ENCODE data around the gene WWOX.

DNA sequence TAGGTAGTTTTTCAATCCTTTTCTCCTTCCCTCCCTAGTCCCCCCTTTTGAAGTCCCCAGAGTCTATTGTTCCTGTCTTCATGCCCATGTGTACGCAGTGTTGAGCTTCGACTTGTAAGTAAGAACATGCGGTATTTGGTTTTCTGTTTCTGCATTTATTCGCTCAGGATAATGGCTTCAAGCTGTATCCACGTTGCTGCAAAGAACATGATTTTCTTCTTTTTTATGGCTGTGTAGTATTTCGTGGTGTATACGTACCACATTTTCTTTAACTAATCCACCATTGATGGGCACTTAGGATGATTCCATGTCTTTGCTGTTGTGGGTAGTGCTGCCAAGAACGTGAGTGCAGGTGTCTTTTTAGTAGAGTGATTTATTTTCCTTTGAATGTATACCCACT lies 651.2 kb downstream of the WWOX start:
- TF ChIP-seq ZC3H10 (CRISPR knock-in tag; IDR thresholded peaks at IDR 0.05): no peak
- TF ChIP-seq GLIS3 (CRISPR knock-in tag; IDR thresholded peaks at IDR 0.05): no peak
- TF ChIP-seq, protein P1, sequence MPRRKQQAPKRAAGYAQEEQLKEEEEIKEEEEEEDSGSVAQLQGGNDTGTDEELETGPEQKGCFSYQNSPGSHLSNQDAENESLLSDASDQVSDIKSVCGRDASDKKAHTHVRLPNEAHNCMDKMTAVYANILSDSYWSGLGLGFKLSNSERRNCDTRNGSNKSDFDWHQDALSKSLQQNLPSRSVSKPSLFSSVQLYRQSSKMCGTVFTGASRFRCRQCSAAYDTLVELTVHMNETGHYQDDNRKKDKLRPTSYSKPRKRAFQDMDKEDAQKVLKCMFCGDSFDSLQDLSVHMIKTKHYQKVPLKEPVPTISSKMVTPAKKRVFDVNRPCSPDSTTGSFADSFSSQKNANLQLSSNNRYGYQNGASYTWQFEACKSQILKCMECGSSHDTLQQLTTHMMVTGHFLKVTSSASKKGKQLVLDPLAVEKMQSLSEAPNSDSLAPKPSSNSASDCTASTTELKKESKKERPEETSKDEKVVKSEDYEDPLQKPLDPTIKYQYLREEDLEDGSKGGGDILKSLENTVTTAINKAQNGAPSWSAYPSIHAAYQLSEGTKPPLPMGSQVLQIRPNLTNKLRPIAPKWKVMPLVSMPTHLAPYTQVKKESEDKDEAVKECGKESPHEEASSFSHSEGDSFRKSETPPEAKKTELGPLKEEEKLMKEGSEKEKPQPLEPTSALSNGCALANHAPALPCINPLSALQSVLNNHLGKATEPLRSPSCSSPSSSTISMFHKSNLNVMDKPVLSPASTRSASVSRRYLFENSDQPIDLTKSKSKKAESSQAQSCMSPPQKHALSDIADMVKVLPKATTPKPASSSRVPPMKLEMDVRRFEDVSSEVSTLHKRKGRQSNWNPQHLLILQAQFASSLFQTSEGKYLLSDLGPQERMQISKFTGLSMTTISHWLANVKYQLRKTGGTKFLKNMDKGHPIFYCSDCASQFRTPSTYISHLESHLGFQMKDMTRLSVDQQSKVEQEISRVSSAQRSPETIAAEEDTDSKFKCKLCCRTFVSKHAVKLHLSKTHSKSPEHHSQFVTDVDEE (CRISPR knock-in tag; IDR thresholded peaks at IDR 0.05): no peak
- TF ChIP-seq, protein P2, sequence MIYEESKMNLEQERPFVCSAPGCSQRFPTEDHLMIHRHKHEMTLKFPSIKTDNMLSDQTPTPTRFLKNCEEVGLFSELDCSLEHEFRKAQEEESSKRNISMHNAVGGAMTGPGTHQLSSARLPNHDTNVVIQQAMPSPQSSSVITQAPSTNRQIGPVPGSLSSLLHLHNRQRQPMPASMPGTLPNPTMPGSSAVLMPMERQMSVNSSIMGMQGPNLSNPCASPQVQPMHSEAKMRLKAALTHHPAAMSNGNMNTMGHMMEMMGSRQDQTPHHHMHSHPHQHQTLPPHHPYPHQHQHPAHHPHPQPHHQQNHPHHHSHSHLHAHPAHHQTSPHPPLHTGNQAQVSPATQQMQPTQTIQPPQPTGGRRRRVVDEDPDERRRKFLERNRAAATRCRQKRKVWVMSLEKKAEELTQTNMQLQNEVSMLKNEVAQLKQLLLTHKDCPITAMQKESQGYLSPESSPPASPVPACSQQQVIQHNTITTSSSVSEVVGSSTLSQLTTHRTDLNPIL (CRISPR knock-in tag; IDR thresholded peaks at IDR 0.05; ENCODE audit: low read depth): no peak
- no peak for TF ChIP-seq ZFP3 (CRISPR knock-in tag; IDR thresholded peaks at IDR 0.05)
- TF ChIP-seq, protein P3, sequence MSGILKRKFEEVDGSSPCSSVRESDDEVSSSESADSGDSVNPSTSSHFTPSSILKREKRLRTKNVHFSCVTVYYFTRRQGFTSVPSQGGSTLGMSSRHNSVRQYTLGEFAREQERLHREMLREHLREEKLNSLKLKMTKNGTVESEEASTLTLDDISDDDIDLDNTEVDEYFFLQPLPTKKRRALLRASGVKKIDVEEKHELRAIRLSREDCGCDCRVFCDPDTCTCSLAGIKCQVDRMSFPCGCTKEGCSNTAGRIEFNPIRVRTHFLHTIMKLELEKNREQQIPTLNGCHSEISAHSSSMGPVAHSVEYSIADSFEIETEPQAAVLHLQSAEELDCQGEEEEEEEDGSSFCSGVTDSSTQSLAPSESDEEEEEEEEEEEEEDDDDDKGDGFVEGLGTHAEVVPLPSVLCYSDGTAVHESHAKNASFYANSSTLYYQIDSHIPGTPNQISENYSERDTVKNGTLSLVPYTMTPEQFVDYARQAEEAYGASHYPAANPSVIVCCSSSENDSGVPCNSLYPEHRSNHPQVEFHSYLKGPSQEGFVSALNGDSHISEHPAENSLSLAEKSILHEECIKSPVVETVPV (CRISPR knock-in tag; IDR thresholded peaks at IDR 0.05): no peak
- no peak for TF ChIP-seq RARB (CRISPR knock-in tag; IDR thresholded peaks at IDR 0.05)
- TF ChIP-seq, protein P4, sequence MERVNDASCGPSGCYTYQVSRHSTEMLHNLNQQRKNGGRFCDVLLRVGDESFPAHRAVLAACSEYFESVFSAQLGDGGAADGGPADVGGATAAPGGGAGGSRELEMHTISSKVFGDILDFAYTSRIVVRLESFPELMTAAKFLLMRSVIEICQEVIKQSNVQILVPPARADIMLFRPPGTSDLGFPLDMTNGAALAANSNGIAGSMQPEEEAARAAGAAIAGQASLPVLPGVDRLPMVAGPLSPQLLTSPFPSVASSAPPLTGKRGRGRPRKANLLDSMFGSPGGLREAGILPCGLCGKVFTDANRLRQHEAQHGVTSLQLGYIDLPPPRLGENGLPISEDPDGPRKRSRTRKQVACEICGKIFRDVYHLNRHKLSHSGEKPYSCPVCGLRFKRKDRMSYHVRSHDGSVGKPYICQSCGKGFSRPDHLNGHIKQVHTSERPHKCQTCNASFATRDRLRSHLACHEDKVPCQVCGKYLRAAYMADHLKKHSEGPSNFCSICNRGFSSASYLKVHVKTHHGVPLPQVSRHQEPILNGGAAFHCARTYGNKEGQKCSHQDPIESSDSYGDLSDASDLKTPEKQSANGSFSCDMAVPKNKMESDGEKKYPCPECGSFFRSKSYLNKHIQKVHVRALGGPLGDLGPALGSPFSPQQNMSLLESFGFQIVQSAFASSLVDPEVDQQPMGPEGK (CRISPR knock-in tag; IDR thresholded peaks at IDR 0.05; ENCODE audit: borderline replicate concordance): no peak
- TF ChIP-seq ARNTL (CRISPR knock-in tag; IDR thresholded peaks at IDR 0.05; ENCODE audit: borderline replicate concordance, low read depth): no peak

All from SK-N-SH treated with all-trans-retinoic acid at 6 μM for 48 hours (cell line).